Anterior cingulate cortex (tissue), 58 donors: Measurements from ENCODE around the gene FAM9C.
"Not testable (repeated sequence)": the region's sequence is repeated elsewhere in the genome, so short reads cannot be mapped to it uniquely, and the experiment has no call there.

Experiments used
- DNase-seq, 58 donors: peaks; one replicate each; lab custom pipeline; 2025; lab: John Stamatoyannopoulos, UW

Gene FAM9C

DNA sequence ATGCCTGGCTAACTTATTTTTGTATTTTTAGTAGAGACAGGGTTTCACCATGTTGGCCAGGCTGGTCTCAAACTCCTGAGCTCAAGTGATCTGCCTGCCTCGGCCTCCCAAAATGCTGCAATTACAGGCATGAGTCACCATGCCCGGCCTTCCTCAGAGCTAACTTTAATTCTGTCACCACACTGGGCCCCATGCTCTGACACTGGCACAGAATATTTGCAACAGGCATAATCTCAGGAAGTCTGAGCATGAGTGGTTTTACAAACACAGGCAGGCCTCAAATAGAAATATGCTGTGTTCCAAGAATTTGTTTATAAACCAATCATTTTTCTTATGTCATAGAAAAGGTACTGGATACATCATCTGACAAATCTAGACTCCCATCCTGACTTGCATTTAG is 32.7 kb upstream of the FAM9C start:
- DNase-seq: no peak

DNA sequence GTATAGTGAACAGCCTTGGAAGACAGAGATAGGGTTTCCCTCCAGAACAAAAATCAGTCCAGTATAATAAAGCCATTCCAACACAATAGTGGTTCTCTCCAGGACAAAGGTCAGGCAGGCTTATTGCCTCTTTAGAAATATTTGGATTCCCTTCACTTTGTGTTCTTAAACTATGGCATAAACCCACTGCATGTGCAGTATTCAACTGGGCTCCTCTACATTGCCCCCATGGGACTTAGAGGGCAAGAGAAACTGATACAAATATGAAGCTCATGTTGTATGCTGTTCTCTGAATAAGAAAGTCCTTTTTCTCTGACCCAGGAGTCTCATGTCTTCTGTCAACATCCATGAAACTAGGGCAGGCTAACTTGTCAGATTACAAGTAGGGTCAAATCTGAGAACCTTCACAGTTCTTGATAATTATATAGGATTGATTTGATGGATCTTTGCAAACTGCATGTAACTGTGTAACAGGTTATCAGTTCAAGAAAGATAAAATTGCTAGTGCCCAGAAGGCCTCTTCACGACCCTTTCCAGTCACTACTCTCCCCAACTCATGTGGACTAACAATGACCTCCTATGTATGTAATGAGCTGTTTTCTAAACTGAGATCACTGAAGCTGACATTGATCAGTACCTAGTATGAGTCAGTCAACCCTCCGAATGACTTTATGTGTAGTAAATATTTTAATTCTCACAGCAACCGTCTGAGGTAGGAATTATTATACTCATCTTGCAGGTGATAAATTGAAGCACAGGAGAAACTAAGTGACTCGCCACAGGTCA is 31.9 kb upstream of the FAM9C start:
- no peak for DNase-seq

- DNase-seq: no peak
These were observed 30.2 kb upstream of the FAM9C start for GRCh38 chrX:13074297-13075262.

GRCh38 chrX:13069771-13070416 is 25.5 kb upstream of the FAM9C start:
- no peak for DNase-seq

DNA sequence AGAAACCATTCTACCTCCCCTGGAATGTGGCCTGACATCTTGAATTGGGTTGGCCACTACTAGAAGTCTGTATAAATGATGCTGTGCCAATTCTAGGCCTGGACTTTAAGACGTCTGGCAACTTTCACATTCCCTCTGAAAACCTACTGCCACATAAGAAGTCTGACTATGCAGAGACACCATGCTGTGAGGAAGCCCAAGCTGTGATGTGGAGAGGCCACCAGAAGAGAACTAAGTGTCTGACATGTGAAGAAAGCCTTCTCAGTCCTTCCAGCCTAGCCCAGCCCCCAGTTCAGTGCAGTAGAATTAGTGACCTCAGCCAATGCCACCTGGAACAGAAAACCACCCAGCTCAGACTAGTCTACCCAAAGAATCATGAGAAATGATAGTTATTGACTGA is 24.2 kb upstream of the FAM9C start:
- DNase-seq: no peak

DNA sequence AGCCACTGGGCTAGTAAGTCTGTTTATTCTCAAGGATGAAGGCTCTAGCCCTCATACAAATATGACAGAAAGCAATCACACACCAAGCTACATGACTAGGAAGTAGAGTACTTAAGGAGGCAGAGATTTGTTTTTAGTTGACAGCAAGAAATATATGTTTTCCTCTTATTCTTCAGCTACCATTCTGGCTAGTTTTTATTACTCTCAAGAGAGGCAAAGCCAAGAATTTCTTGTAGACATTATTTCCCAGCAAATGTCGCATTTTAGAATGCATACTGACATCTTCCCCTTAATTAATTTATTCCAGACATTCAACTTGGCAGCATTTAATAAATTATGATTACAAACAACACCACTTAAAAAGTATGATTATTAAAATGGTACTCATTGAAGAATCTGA is 23.4 kb upstream of the FAM9C start:
- no peak for DNase-seq

DNA sequence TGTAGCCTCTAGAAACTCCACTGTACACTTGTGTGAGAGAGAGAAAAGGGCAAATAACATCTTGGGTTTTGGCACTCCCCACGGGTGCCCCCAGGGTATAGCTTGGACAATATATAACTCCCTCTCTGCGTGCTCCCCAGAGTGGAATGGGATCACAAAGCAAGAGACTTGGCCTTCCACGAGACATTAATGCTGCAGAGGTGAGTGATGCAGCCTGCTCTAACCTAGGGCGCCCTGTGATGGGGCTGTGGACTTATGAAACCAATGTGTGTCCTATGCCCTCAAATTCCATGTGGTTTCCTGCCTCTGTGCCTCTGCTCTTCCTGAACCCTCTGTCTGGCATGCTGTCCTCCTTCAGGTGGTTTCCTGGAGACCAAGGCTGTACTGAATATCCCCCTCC is 22.0 kb upstream of the FAM9C start:
- no peak for DNase-seq

- DNase-seq: peak in 1 of 58 donors; percentile 9
These were observed 20.3 kb upstream of the FAM9C start for GRCh38 chrX:13064599-13065143.

DNA sequence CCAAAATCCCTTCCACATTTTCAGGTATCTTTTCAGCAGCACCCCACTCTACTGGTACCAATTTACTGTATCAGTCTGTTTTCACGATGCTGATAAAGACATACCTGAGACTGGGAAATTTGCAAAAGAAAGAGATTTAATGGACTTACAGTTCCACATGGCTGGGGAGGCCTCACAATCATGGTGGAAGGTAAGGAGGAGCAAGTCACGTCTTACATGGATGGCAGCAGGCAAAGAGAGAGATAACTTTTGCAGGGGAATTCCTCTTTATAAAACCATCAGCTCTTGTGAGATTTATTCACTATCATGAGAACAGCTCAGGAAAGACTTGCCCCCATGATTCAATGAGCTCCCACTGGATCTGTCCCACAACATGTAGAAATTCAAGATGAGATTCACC is 18.7 kb upstream of the FAM9C start:
- not testable (repeated sequence) for DNase-seq

GRCh38 chrX:13062331-13062730 is 17.9 kb upstream of the FAM9C start:
- not testable (repeated sequence) for DNase-seq

DNA sequence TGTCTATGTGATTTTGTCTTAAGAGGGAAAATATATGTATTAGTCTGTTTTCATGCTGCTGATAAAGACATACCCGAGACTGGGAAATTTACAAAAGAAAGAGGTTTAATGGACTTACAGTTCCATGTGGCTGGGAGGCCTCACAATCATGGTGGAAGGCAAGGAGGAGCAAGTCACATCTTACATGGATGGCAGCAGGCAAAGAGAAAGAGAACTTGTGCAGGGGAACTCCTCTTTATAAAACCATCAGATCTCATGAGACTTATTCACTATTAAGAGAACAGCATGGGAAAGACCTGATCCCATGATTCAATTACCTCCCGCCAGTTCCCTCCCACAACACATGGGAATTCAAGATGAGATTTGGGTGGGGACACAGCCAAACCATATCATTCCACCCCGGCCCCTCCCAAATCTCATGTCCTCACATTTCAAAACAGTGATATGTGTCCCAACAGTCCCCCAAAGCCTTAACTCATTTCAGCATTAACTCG is 16.8 kb upstream of the FAM9C start:
- DNase-seq: not testable (repeated sequence)

DNA sequence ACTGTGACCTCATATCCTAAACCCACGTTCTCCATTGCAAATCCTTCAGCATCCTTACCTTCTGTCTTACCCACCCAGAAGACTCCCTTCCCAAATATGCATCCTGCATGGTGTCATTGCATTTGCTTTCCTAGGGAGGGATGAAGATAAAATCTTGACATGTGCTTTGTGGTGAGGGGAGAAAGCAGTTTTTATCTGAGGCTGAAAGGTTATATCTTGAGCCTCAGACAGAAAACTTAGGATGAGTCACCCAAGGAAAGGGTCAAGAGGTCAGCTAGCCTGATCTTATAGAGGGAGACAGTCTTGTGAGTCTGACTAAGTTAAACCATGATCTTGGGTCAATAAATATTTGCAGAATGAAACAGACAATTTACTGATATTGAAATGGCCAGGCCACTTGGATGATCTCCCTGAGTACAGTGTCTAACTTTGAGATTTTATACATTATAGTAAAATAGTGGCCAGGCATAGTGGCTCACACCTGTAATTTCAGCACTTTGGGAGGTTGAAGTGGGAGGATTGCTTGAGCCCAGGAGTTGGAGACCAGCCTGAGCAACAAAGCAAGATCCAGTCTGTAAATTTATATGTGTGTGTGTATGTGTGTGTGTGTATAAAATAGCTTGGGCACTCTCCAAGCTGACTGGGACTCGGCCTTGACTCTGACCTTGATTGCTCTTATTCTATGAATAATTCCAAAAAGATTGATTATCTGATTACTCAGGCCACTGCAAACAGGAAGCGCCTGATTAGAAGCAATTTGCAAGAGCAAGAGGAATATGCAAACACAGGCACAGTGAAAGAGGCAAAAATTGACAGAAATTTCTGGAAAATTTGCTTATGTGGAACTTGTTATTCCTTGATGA is 15.4 kb upstream of the FAM9C start:
- DNase-seq: no peak

- DNase-seq: no peak
These were observed 11.1 kb upstream of the FAM9C start for GRCh38 chrX:13055486-13055885.

- no peak for DNase-seq
These were observed 8.8 kb upstream of the FAM9C start for GRCh38 chrX:13053171-13053570.

- peak in 5 of 58 donors; percentile 2 to 24 (median 7) for DNase-seq
These were observed 7.2 kb upstream of the FAM9C start for GRCh38 chrX:13051529-13052172.

DNA sequence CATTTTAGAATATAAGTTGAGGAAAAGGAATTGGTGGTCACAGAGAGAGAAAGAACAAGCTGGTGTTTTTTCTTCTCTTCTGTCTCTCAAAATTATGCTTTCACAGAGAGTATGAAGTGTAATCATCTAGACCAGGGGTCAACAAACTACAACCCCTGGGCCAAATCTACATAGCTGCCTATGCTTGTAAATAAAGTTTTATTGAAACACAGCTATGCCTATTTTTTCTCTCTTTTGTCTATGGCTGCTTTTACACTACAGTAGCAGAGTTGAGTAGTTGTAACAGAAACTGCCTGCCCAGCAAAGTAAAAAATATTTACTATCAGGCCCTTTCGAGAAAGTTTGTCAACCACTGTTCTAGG is 6.7 kb upstream of the FAM9C start:
- no peak for DNase-seq

GRCh38 chrX:13050151-13050550 is 5.7 kb upstream of the FAM9C start:
- DNase-seq: no peak

- peak in 2 of 58 donors; percentile 4 to 5 for DNase-seq
These were observed 3.9 kb upstream of the FAM9C start for GRCh38 chrX:13048280-13048679.

GRCh38 chrX:13047759-13048158 is 3.3 kb upstream of the FAM9C start:
- DNase-seq: no peak
